ENCODE measurements around the gene LRRC4. TPM values are rescaled to one million over a fixed set of nuclear protein-coding genes. Genes with fewer than 3 reads are reported as not detected.

LRRC4 gene
- total RNA-seq, 4 donors from 2014 or later = 1.6 to 2.5 (median 2.1) TPM; not detected in 1

DNA sequence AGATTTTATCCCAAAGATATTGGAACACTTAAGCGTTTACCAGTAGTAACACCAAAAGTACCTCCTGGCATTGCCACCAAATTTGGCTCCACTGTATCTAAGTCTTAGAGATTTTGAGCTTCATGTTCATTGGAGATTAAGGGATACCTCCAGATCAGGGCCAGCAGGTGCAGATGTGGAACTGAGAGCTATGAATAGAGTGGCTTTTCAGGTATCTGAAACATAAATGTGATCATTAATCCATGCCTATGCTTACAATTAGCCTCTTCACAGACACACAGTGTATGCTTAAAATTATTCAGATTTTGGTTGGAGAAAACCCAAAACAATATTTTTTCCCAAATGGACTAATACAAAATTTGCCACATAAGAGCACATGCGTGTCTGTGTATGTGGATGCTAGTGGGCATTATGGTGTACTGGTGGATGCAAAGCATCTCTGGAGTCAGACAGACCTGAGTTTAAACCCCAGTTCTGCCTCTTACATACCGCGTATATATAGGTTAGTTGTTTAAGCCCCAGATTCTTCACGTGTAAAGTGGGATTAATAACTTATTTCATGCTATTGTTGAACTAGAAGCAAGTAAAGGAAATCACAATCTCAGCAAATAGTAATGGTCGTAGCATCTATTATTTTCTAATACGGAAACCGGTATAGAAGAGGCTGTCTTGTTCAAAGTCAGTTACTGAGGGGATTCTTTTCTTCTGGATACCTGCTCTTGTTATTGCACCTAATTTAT lies 6.8 kb upstream of the LRRC4 start:
- H3K4me3 ChIP-seq = no peak overlapping the region
- DNase-seq = no peak
- TF ChIP-seq, protein P1, sequence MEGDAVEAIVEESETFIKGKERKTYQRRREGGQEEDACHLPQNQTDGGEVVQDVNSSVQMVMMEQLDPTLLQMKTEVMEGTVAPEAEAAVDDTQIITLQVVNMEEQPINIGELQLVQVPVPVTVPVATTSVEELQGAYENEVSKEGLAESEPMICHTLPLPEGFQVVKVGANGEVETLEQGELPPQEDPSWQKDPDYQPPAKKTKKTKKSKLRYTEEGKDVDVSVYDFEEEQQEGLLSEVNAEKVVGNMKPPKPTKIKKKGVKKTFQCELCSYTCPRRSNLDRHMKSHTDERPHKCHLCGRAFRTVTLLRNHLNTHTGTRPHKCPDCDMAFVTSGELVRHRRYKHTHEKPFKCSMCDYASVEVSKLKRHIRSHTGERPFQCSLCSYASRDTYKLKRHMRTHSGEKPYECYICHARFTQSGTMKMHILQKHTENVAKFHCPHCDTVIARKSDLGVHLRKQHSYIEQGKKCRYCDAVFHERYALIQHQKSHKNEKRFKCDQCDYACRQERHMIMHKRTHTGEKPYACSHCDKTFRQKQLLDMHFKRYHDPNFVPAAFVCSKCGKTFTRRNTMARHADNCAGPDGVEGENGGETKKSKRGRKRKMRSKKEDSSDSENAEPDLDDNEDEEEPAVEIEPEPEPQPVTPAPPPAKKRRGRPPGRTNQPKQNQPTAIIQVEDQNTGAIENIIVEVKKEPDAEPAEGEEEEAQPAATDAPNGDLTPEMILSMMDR (IDR thresholded peaks at IDR 0.05) = no peak
- TF ChIP-seq POLR2A (IDR thresholded peaks at IDR 0.05) = no peak
- no peaks in the 10 kb centered on the region for H3K27me3 ChIP-seq
- no peak overlapping the region for H3K27ac ChIP-seq
- no peaks in the 10 kb centered on the region for H3K36me3 ChIP-seq
- no peaks in the 10 kb centered on the region for H3K9me3 ChIP-seq
- peaks cover 0 to 9% (median 0%) of the 10 kb centered on the region in 4 donors for H3K4me1 ChIP-seq

DNA sequence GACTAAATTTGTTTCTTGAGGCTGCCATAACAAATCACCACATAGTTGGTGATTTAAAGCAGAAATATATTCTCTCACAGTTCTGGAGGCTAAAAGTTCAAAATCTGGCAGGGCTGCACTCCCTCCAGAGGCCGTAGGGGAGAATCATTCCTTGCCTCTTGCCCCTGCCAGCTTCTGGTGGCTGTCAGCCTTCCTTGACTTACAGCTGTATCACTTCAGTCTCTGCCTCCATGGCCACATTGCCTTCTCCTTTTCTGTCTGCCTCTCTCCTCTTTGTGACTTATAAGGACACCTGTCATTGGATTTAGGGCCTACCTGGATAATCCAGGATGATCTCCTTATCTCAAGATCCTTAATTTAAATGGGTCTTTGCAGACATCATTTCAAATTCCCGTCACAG lies 5.8 kb upstream of the LRRC4 start:
- Histone ChIP-seq H3K4me3 (no peak overlapping the region), H3K27ac (no peak overlapping the region), H3K9me3 (no peaks in the 10 kb centered on the region), H3K27me3 (no peaks in the 10 kb centered on the region), H3K4me1 (peaks cover 0 to 19% (median 3%) of the 10 kb centered on the region in 4 donors), H3K36me3 (no peaks in the 10 kb centered on the region)
- TF ChIP-seq, protein P1 (IDR thresholded peaks at IDR 0.05) = no peak
- TF ChIP-seq POLR2A (IDR thresholded peaks at IDR 0.05) = no peak
- no peak for DNase-seq

DNA sequence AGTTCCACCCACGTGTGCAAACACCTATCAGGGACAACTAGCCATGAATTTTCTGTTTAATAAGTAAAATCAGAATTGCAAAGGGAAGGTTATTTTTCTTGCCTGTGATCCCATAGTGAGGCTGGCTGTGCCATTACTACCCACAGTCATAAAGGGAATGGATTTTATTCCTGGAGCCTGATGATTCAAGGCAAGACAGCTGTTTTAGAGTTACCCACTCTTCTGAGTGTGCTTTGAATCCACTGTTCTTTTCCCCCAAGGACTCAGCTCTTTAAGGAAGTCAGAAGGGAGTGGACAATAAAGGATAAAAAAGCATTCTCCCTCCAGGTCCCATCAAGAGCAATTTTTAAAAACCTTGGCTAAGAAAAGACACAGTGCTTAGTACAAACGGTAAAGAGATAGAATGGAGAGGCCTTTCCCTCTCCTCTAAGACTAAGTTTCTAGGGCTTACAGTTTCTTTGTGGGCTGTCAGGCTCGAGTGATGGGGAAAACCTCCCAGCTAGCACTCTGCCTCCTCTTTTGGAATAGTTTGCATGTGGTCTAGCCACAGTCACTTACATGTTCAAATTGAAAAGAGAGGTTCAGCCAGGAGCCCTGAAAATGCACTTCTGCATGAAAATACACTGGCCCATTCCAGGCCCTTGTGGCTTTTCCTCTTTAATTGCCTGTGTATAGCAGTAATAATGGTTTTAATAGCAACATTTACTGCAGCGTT lies 5.1 kb upstream of the LRRC4 start:
- TF ChIP-seq, protein P1 (IDR thresholded peaks at IDR 0.05) = no peak
- no peak for TF ChIP-seq POLR2A (IDR thresholded peaks at IDR 0.05)
- Histone ChIP-seq H3K27me3 (no peaks in the 10 kb centered on the region), H3K4me1 (peaks cover 0 to 20% (median 4%) of the 10 kb centered on the region in 4 donors), H3K36me3 (no peaks in the 10 kb centered on the region), H3K9me3 (no peaks in the 10 kb centered on the region), H3K27ac (no peak overlapping the region), H3K4me3 (no peak overlapping the region)
- no peak for DNase-seq

DNA sequence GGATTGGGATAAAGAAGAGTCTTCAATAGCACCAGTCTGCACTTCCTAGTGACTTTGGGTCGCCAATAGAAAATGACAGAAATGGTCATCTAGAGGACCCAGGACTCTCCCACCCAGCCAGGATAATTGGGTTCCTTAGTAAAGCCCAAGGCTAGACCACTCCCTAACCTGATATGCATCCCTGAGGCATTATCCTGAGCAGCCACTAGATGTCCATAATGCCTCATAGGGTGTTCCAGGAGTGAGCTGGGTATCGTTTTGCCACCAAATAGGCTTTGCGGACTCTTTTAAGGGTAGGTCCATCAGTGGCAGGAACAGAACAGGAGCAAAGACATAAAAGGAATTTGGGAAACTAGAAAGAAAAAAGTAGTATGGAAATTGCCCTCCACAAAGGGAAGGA lies 4.5 kb upstream of the LRRC4 start:
- Histone ChIP-seq H3K4me3 (no peak overlapping the region), H3K9me3 (no peaks in the 10 kb centered on the region), H3K36me3 (no peaks in the 10 kb centered on the region), H3K27ac (no peak overlapping the region), H3K4me1 (peaks cover 0 to 24% (median 7%) of the 10 kb centered on the region in 4 donors), H3K27me3 (no peaks in the 10 kb centered on the region)
- no peak for DNase-seq
- no peak for TF ChIP-seq POLR2A (IDR thresholded peaks at IDR 0.05)
- TF ChIP-seq, protein P1 (IDR thresholded peaks at IDR 0.05) = peak in 4 of 6 experiments; percentile 13 to 47 (median 36)

DNA sequence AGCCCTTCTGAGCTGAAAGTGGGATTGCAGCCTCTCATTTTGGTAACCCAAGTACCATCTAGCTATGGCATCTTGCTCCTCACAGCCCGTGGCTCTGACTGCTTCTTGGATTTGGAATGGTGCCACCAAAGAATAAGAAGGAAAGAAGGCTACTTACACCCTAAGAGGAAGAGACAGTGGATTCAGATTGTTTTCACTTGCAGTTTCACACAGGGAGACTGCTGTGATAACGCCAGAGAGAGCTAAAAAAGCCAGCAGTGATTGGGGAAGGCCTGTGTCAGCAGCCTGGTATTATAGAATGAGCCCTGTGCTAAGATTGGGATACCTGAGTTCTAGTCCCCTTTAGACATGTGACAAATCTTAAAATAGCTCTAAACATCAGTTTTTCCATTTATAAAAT lies 3.6 kb upstream of the LRRC4 start:
- no peak overlapping the region for H3K27ac ChIP-seq
- no peak overlapping the region for H3K4me3 ChIP-seq
- TF ChIP-seq, protein P1 (IDR thresholded peaks at IDR 0.05) = no peak
- TF ChIP-seq POLR2A (IDR thresholded peaks at IDR 0.05) = no peak
- H3K36me3 ChIP-seq = no peaks in the 10 kb centered on the region
- DNase-seq = no peak
- H3K4me1 ChIP-seq = peaks cover 0 to 29% (median 12%) of the 10 kb centered on the region in 4 donors
- no peaks in the 10 kb centered on the region for H3K9me3 ChIP-seq
- no peaks in the 10 kb centered on the region for H3K27me3 ChIP-seq
